Measurements from ENCODE around the gene KRT3. TPM values are rescaled to one million over a fixed set of nuclear protein-coding genes. Genes with fewer than 3 reads are reported as not detected.
A peak's percentile ranks its signal among the peaks of the same experiment; 100 is the strongest.

KRT3 gene
- total RNA-seq, 1 donor from 2014 or later = under 0.01 TPM

DNA sequence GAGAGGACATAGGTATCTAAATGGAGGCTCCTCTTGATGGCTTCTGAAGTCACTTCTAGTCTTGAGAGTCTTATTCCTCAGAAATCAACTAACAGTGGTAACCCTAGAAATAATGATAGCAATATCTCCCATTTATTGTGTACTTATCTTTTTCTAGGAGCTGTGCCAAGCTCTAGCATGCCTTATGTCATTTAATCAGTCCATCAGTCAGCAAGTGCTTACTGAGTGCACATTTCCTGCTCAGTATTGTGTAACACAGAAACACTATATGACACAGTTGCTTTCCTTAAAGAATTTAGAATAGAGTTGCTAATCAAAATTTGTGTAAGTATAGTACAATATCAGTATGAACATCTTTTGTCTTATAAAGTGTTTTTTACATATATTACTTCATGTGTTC lies 55.3 kb downstream of the KRT3 start:
- H3K4me3 ChIP-seq (ENCODE audit: low read depth, low read length) = no peak overlapping the region
- DNase-seq (ENCODE audit: low read depth) (peak; percentile 85), FAIRE-seq (no peak)
- TF ChIP-seq CTCF (IDR thresholded peaks at IDR 0.05; ENCODE audit: insufficient read depth, low read length, severe bottlenecking) = no peak
- peaks cover 10% of the 10 kb centered on the region for H3K27me3 ChIP-seq (ENCODE audit: control insufficient read depth, insufficient read depth, low read length)
- no peaks in the 10 kb centered on the region for H3K36me3 ChIP-seq (ENCODE audit: control insufficient read depth, insufficient read depth, low read length)

- TF ChIP-seq CTCF (IDR thresholded peaks at IDR 0.05; ENCODE audit: insufficient read depth, low read length, severe bottlenecking) = no peak
- Histone ChIP-seq H3K36me3 (ENCODE audit: control insufficient read depth, insufficient read depth, low read length) (no peaks in the 10 kb centered on the region), H3K27me3 (ENCODE audit: control insufficient read depth, insufficient read depth, low read length) (peaks cover 12% of the 10 kb centered on the region), H3K4me3 (ENCODE audit: low read depth, low read length) (no peak overlapping the region)
- FAIRE-seq (no peak), DNase-seq (ENCODE audit: low read depth) (peak; percentile 75)
Observed at GRCh38 chr12:52739963-52740362, 56.0 kb downstream of the KRT3 start.

Other genes starting within 250 kb of the KRT3 start
- gene KRT71, start 243.0 kb downstream of the KRT3 start, total RNA-seq = not detected in 2 replicates
- gene KRT74, start 222.3 kb downstream of the KRT3 start, total RNA-seq = 0.13 TPM in 1 of 2 replicates, not detected in the other
- gene KRT72, start 194.7 kb downstream of the KRT3 start, total RNA-seq = not detected in 2 replicates
- not detected in 2 replicates for gene KRT73, start 177.6 kb downstream of the KRT3 start, total RNA-seq
- not detected in 2 replicates for gene KRT2, start 143.9 kb downstream of the KRT3 start, total RNA-seq
- not detected in 2 replicates for gene KRT1, start 115.7 kb downstream of the KRT3 start, total RNA-seq
- gene KRT77, start 92.6 kb downstream of the KRT3 start, total RNA-seq = under 0.01 TPM in 1 of 2 replicates, not detected in the other
- gene KRT76, start 18.8 kb downstream of the KRT3 start, total RNA-seq = not detected in 2 replicates
- gene KRT4, start 18.0 kb upstream of the KRT3 start, total RNA-seq = 66.6 and 171 TPM in 2 replicates
- gene KRT79, start 38.2 kb upstream of the KRT3 start, total RNA-seq = under 0.01 and 0.26 TPM in 2 replicates
- gene KRT78, start 52.9 kb upstream of the KRT3 start, total RNA-seq = 5.3 and 17.0 TPM in 2 replicates
- 146 and 309 TPM in 2 replicates for gene KRT8, start 109.0 kb upstream of the KRT3 start, total RNA-seq
- gene KRT18, start 153.0 kb upstream of the KRT3 start, total RNA-seq = 387 and 526 TPM in 2 replicates
- gene EIF4B, start 210.3 kb upstream of the KRT3 start, total RNA-seq = 1,485 and 2,183 TPM in 2 replicates

Data from bronchial epithelial cell (primary cell).